Pancreas (tissue), 10 donors: ENCODE data around the gene HEG1. TPM values are rescaled to one million over a fixed set of nuclear protein-coding genes. Genes with fewer than 3 reads are reported as not detected.
A peak's percentile ranks its signal among the peaks of the same experiment; 100 is the strongest.

Experiments
- ATAC-seq, 4 donors: fragments of 200-7000 bp; cut with Tn5 transposase; one replicate each; pipeline versions ENCODE4 v1.8.0 to v1.9.1; 2020; ENCODE audit warnings: mild to moderate bottlenecking in 4 of 4, moderate library complexity in 4 of 4
- DNase-seq, 6 donors: peaks; one replicate each; pipeline ENCODE4 v3.0.0-alpha.2; 2020
- FAIRE-seq: peaks from 2 replicates; lab custom pipeline; 2012; peaks lifted over from hg19 to GRCh38; lab: Jason Lieb, UNC
- H3K27ac ChIP-seq, 4 donors: fragments of 200-600 bp; sonication (generic); 1 replicate in 3 of 4; 2 replicates in 1 of 4; pipeline versions ENCODE4 v1.5.0 to v1.8.0; 2020
- H3K27me3 ChIP-seq, 4 donors: fragments of 200-600 bp; one replicate each; pipeline ENCODE4 v1.8.0; 2021
- H3K36me3 ChIP-seq, 3 donors: fragments of 200-600 bp; sonication (generic) in 1 of 3; one replicate each; pipeline versions ENCODE4 v1.5.0 to v1.8.0; 2020 to 2021
- H3K4me1 ChIP-seq, 3 donors: fragments of 200-600 bp; one replicate each; pipeline ENCODE4 v1.8.0; 2021
- H3K4me3 ChIP-seq, 4 donors: fragments of 200-600 bp; sonication (generic) in 2 of 4; one replicate each; pipeline versions ENCODE4 v1.5.0 to v1.8.0; 2020 to 2021
- H3K9me3 ChIP-seq, 4 donors: fragments of 200-600 bp; one replicate each; pipeline ENCODE4 v1.8.0; 2021
- WGBS, 2 donors: extraction: QIAGEN DNeasy Blood & Tissue Kit; methylation state at CpG; one replicate each; pipeline ENCODE4 v1.1.7; 2013; 5-methylcytosine and 5-hydroxymethylcytosine counted together
- intact Hi-C, 3 donors: fragments of 100-400 bp; cut with DNase I; formaldehyde crosslinking; loops; one replicate each; pipeline versions ENCODE4 v1.11.1 to v1.14.2; 2022
- polyA plus RNA-seq, 2 donors: library from polyadenylated mRNA; stranded (reverse); fragments of 200-250 nt; gene quantifications; one replicate each; pipeline ENCODE4 v1.2.3, GENCODE V29; 2013
- total RNA-seq, 6 donors: library from RNA; stranded (reverse); fragmentation: NEBNext Ultra II Directional in 4 of 6; extraction: Animal tissue kit (Norgen Biotek cat#: 25700) in 4 of 6; gene quantifications; one replicate each; pipeline versions ENCODE4 v1.2.1 to v1.2.4, GENCODE V29; 2021 to 2023
- TF ChIP-seq, protein P1 (sequence below), 4 donors: fragments of 200-600 bp; sonication (generic) in 3 of 4; IDR thresholded peaks; one replicate each; pipeline versions ENCODE4 v1.5.0 to v1.8.0; 2021; ENCODE audit warnings: antibody characterized with exemption in 4 of 4
- donor health status: healthy with polysubstance abuse.
- donor health status: DM: no; HTN: no; CAD: no; lungs with moderate emphysema.
- donor health status: DM: no; HTN: no; CAD: no.
- donor health status: control.
- donor health status: control.
- donor health status: Bipolar disorder and iron deficiency.
- donor health status: DM: yes; HTN: yes; CAD: no.
- donor health status: DM: no; HTN: no; CAD: no.
- donor health status: DM: no; HTN: no; CAD: no.
- donor health status: DM: yes; HTN: yes; CAD: no.

Gene HEG1
- total and polyA plus RNA-seq, 8 donors: 9.6 to 36.6 (median 20.9) TPM

DNA sequence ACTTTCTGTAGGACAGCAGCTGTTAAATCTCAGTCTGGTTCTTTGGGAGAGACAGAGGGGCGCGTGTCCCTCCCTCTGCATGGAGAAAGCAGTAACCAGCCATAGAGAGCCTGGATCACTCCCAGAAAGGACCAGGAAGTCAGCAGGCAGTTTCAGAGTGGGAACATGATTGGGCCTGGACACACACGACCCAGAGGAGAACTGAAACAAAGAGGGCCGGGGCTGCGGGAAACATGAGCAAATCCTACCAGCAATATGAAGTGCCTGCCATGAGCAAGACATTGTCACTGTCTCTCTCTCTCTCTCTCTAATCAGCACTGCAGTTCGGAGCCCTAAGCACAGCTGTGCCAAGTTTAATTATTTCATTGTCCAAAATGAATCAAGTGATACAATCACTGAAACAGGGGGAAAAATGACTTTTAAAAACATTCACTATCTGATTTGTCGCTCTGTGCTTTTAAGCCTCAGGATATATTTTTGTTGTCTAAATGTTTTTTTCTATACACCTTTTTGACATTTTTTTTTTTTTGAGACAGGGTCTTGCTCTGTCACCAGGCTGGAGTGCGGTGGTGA is 138.9 kb downstream of the HEG1 start:
- H3K4me1 ChIP-seq: no peaks in the 10 kb centered on the region
- TF ChIP-seq, protein P1, sequence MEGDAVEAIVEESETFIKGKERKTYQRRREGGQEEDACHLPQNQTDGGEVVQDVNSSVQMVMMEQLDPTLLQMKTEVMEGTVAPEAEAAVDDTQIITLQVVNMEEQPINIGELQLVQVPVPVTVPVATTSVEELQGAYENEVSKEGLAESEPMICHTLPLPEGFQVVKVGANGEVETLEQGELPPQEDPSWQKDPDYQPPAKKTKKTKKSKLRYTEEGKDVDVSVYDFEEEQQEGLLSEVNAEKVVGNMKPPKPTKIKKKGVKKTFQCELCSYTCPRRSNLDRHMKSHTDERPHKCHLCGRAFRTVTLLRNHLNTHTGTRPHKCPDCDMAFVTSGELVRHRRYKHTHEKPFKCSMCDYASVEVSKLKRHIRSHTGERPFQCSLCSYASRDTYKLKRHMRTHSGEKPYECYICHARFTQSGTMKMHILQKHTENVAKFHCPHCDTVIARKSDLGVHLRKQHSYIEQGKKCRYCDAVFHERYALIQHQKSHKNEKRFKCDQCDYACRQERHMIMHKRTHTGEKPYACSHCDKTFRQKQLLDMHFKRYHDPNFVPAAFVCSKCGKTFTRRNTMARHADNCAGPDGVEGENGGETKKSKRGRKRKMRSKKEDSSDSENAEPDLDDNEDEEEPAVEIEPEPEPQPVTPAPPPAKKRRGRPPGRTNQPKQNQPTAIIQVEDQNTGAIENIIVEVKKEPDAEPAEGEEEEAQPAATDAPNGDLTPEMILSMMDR (IDR thresholded peaks at IDR 0.05): no peak
- intact Hi-C loops: no loop called here
- DNase-seq (no peak), ATAC-seq (peak in 2 of 4 donors; percentile 36 to 44), FAIRE-seq (no peak)
- 62 to 76% methylated on average over 8 of the region's 8 CpGs for WGBS, 2 donors
- H3K27ac ChIP-seq: no peak overlapping the region
- H3K9me3 ChIP-seq: no peaks in the 10 kb centered on the region
- H3K36me3 ChIP-seq: no peaks in the 10 kb centered on the region
- no peak overlapping the region for H3K4me3 ChIP-seq
- H3K27me3 ChIP-seq: no peaks in the 10 kb centered on the region

Other genes starting within 250 kb of the HEG1 start
- gene ITGB5, start 168.6 kb downstream of the HEG1 start, total RNA-seq: 10 to 100 TPM; 18.9 to 69.9 (median 27.2) TPM
- gene ITGB5, start 168.6 kb downstream of the HEG1 start, polyA plus RNA-seq: 10 to 100 TPM in 1 of 2 donors, 1 to 10 TPM in 1; 9.5 to 15.1 TPM
- gene MUC13, start 121.2 kb downstream of the HEG1 start, total RNA-seq: 1 to 10 TPM; 1.2 to 9.9 (median 3.5) TPM
- 1 to 10 TPM; 2.8 to 8.2 TPM for gene MUC13, start 121.2 kb downstream of the HEG1 start, polyA plus RNA-seq
- 10 to 100 TPM in 5 of 6 donors, 1 to 10 TPM in 1; 9.5 to 16.2 (median 14.3) TPM for gene SLC12A8, start 156.8 kb upstream of the HEG1 start, total RNA-seq
- 1 to 10 TPM; 6.6 to 8.5 TPM for gene SLC12A8, start 156.8 kb upstream of the HEG1 start, polyA plus RNA-seq